GM18867 (cell line): ENCODE results near the gene ZRANB3.
"Not testable (repeated sequence)": the region's sequence is repeated elsewhere in the genome, so short reads cannot be mapped to it uniquely, and the experiment has no call there.

Experiments used
- ATAC-seq: cut with Tn5 transposase; IDR thresholded peaks from one replicate; pipeline ENCODE4 v1.9.1; 2021; ENCODE audit warnings: mild to moderate bottlenecking, moderate library complexity; ENCODE audit not compliant: unreplicated experiment

The ZRANB3 gene

DNA sequence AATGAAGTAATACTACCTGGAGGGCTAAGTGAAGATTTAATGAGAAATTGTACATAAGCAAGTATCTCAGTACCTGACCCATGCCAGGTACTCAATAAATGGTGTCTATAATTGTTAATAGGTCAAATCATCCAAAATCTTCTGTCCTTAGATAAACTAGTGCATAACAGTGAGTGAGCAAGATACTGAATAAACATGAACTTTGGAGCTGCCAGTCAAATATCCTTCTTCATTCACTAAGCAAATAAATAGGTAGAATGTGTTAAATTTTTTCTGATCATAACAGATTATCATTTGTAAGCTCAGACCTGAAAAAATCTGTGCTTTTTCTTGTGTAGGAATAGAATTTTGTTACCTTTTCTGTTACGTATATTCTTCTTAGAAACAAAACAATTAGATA, 439.3 kb downstream of the ZRANB3 start:
- no peak for ATAC-seq

- not testable (repeated sequence) for ATAC-seq
Measured at GRCh38 chr2:135089597-135089996, 441.4 kb downstream of the ZRANB3 start.
